ENCODE data around the gene B3GNT3. TPM values are rescaled to one million over a fixed set of nuclear protein-coding genes. Genes with fewer than 3 reads are reported as not detected.

Gene B3GNT3
- total and polyA plus RNA-seq, 2 of the 13 experiments (the other 11 are each of a cell fraction or from before 2014, with no cell fraction given), result 0.86 to 4.0 TPM

- TF ChIP-seq ZNF574 (CRISPR knock-in tag; IDR thresholded peaks at IDR 0.05), result no peak
- no peak for TF ChIP-seq ZNF513 (CRISPR knock-in tag; conservative IDR thresholded peaks at IDR 0.05)
- TF ChIP-seq JUN (CRISPR knock-in tag; IDR thresholded peaks at IDR 0.05), result no peak
- no peak for TF ChIP-seq ZSCAN31 (CRISPR knock-in tag; IDR thresholded peaks at IDR 0.05; ENCODE audit: low read depth)
- no peak for TF ChIP-seq GATA4 (IDR thresholded peaks at IDR 0.05; ENCODE audit: borderline replicate concordance, low read depth)
- no peak for TF ChIP-seq TCF12 (IDR thresholded peaks at IDR 0.05)
- no peak for TF ChIP-seq TCF12 (CRISPR knock-in tag; IDR thresholded peaks at IDR 0.05)
- TF ChIP-seq ZNF546 (CRISPR knock-in tag; conservative IDR thresholded peaks at IDR 0.05), result no peak
- TF ChIP-seq MAFK (conservative IDR thresholded peaks at IDR 0.05 in 1 of 2, IDR thresholded peaks at IDR 0.05 in 1 of 2; ENCODE audit: low read length in 2 of 2), result no peak
- no peak for TF ChIP-seq ZNF180 (CRISPR knock-in tag; IDR thresholded peaks at IDR 0.05; ENCODE audit: borderline replicate concordance, low read depth)
- TF ChIP-seq ETV6 (CRISPR knock-in tag; conservative IDR thresholded peaks at IDR 0.05), result 0 out of 2 replicates have a peak, but pooled peaks have one; percentile 37
- TF ChIP-seq GATAD1 (CRISPR knock-in tag; IDR thresholded peaks at IDR 0.05), result peak; percentile 50; the same call in 1 of the 2 replicates
- no peak for TF ChIP-seq DR1 (CRISPR knock-in tag; IDR thresholded peaks at IDR 0.05)
- no peak for TF ChIP-seq NR0B2 (CRISPR knock-in tag; IDR thresholded peaks at IDR 0.05)
- no peak for TF ChIP-seq NR2C2 (CRISPR knock-in tag; IDR thresholded peaks at IDR 0.05; ENCODE audit: borderline replicate concordance)
- peak; percentile 19; the same call in 1 of the 2 replicates for TF ChIP-seq RXRA (CRISPR knock-in tag; IDR thresholded peaks at IDR 0.05)
- TF ChIP-seq ZNF124 (CRISPR knock-in tag; IDR thresholded peaks at IDR 0.05), result no peak
- TF ChIP-seq ZNF569 (CRISPR knock-in tag; IDR thresholded peaks at IDR 0.05; ENCODE audit: borderline replicate concordance), result no peak
- no peak for TF ChIP-seq ZNF629 (CRISPR knock-in tag; conservative IDR thresholded peaks at IDR 0.05)
- no peak for TF ChIP-seq ZNF703 (CRISPR knock-in tag; IDR thresholded peaks at IDR 0.05; ENCODE audit: borderline replicate concordance)
- TF ChIP-seq RXRB (CRISPR knock-in tag; IDR thresholded peaks at IDR 0.05; ENCODE audit: borderline replicate concordance), result peak; percentile 54; the same call in 1 of the 2 replicates
- TF ChIP-seq RFXAP (CRISPR knock-in tag; IDR thresholded peaks at IDR 0.05; ENCODE audit: borderline replicate concordance), result peak; percentile 69; the same call in 1 of the 2 replicates
- TF ChIP-seq ZNF530 (CRISPR knock-in tag; IDR thresholded peaks at IDR 0.05; ENCODE audit: low read depth), result no peak
- no peak for TF ChIP-seq TOPORS (CRISPR knock-in tag; IDR thresholded peaks at IDR 0.05)
- TF ChIP-seq ZFP37 (CRISPR knock-in tag; IDR thresholded peaks at IDR 0.05; ENCODE audit: borderline replicate concordance), result 0 out of 2 replicates have a peak, but pooled peaks have one; percentile 29
- no peak for TF ChIP-seq NCOA5 (CRISPR knock-in tag; IDR thresholded peaks at IDR 0.05)
- TF ChIP-seq SKI (IDR thresholded peaks at IDR 0.05; ENCODE audit: partially characterized antibody), result no peak
Observed at GRCh38 chr19:17855280-17856152, 60.6 kb downstream of the B3GNT3 start (continued).

Measured in HepG2 (cell line).